Ramos (cell line): Measurements from ENCODE around the gene C8A.

Experiments
- in situ Hi-C: fragments of 300-500 bp; cut with MboI; formaldehyde crosslinking; loops from one replicate; pipeline ENCODE4 v1.14.3; 2022; ENCODE audit warnings: low sequenced_read_pairs; ENCODE audit not compliant: unreplicated experiment

C8A gene

GRCh38 chr1:56874689-56875088, 20.1 kb downstream of the C8A start:
- in situ Hi-C loops, result no loop called here

- in situ Hi-C loops, result no loop called here
These were observed 23.4 kb downstream of the C8A start for GRCh38 chr1:56877973-56878372.

- in situ Hi-C loops, result no loop called here
These were observed 26.2 kb downstream of the C8A start for GRCh38 chr1:56880774-56881173.

- in situ Hi-C loops, result no loop called here
These were observed 26.8 kb downstream of the C8A start for GRCh38 chr1:56881417-56881816.

- in situ Hi-C loops, result no loop called here
These were observed 35.6 kb downstream of the C8A start for GRCh38 chr1:56890229-56890628.

- in situ Hi-C loops, result no loop called here
These were observed 39.4 kb downstream of the C8A start for GRCh38 chr1:56894014-56894413.

- in situ Hi-C loops, result no loop called here
These were observed 42.8 kb downstream of the C8A start for GRCh38 chr1:56897150-56898004.

GRCh38 chr1:56898005-56898373, 43.4 kb downstream of the C8A start:
- in situ Hi-C loops, result no loop called here

- in situ Hi-C loops, result no loop called here
These were observed 44.3 kb downstream of the C8A start for GRCh38 chr1:56898879-56899278.

GRCh38 chr1:56901716-56902115, 47.1 kb downstream of the C8A start:
- in situ Hi-C loops, result no loop called here

GRCh38 chr1:56903778-56904177, 49.2 kb downstream of the C8A start:
- in situ Hi-C loops, result no loop called here

GRCh38 chr1:56904663-56905397, 50.2 kb downstream of the C8A start:
- in situ Hi-C loops, result no loop called here

GRCh38 chr1:56905667-56906066, 51.1 kb downstream of the C8A start:
- in situ Hi-C loops, result no loop called here

- in situ Hi-C loops, result no loop called here
These were observed 54.1 kb downstream of the C8A start for GRCh38 chr1:56908619-56909221.

GRCh38 chr1:56910441-56910985, 55.9 kb downstream of the C8A start:
- in situ Hi-C loops, result no loop called here

GRCh38 chr1:56911098-56911938, 56.7 kb downstream of the C8A start:
- in situ Hi-C loops, result no loop called here

GRCh38 chr1:56912325-56912724, 57.7 kb downstream of the C8A start:
- in situ Hi-C loops, result no loop called here

- in situ Hi-C loops, result no loop called here
These were observed 61.4 kb downstream of the C8A start for GRCh38 chr1:56915960-56916359.

- in situ Hi-C loops, result no loop called here
These were observed 62.0 kb downstream of the C8A start for GRCh38 chr1:56916630-56917029.

GRCh38 chr1:56917356-56917755, 62.8 kb downstream of the C8A start:
- in situ Hi-C loops, result no loop called here
